Right lobe of liver (tissue), 4 donors: ENCODE data around the gene CNNM1.

Source experiments
- POLR2A ChIP-seq: fragments of 450-650 bp; IDR thresholded peaks from one replicate; pipeline ENCODE4 v1.6.1; 2017; ENCODE audit warnings: antibody characterized with exemption, mild to moderate bottlenecking
- TF ChIP-seq, protein P1 (sequence below), 4 donors: fragments of 200-600 bp in 3 of 4; fragments of 450-650 bp in 1 of 4; IDR thresholded peaks; one replicate each; pipeline versions ENCODE4 v1.5.1 to v1.8.0; 2016 to 2022; ENCODE audit warnings: antibody characterized with exemption in 4 of 4, mild to moderate bottlenecking in 2 of 4
- donor health status: DM: no; HTN: no; CAD: no.
- donor health status: DM: no; HTN: no; CAD: no.
- donor health status: DM: no; HTN: yes; CAD: no.

DNA sequence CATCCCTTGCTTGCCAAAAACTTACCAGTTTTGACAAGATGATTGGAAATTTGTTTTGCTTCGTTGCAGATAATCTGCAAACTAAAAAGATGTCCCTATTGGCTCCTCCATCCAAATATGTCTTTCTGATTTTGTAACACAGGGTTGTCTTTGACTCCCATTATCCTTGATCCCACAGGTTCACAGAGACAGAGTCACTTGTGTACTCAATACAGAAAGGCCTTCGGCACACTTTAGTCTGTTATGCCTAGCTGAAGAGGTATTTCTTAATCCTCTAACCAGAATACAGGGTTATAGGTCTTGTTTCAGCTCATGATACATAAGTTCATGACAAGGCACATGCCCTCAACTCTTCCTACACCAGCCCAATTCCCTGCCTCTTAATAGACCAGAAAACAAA lies 10.7 kb upstream of the CNNM1 start:
- TF ChIP-seq, protein P1, sequence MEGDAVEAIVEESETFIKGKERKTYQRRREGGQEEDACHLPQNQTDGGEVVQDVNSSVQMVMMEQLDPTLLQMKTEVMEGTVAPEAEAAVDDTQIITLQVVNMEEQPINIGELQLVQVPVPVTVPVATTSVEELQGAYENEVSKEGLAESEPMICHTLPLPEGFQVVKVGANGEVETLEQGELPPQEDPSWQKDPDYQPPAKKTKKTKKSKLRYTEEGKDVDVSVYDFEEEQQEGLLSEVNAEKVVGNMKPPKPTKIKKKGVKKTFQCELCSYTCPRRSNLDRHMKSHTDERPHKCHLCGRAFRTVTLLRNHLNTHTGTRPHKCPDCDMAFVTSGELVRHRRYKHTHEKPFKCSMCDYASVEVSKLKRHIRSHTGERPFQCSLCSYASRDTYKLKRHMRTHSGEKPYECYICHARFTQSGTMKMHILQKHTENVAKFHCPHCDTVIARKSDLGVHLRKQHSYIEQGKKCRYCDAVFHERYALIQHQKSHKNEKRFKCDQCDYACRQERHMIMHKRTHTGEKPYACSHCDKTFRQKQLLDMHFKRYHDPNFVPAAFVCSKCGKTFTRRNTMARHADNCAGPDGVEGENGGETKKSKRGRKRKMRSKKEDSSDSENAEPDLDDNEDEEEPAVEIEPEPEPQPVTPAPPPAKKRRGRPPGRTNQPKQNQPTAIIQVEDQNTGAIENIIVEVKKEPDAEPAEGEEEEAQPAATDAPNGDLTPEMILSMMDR (IDR thresholded peaks at IDR 0.05), result no peak
- no peak for TF ChIP-seq POLR2A
